Measurements from ENCODE around the gene AK9.

AK9 gene

DNA sequence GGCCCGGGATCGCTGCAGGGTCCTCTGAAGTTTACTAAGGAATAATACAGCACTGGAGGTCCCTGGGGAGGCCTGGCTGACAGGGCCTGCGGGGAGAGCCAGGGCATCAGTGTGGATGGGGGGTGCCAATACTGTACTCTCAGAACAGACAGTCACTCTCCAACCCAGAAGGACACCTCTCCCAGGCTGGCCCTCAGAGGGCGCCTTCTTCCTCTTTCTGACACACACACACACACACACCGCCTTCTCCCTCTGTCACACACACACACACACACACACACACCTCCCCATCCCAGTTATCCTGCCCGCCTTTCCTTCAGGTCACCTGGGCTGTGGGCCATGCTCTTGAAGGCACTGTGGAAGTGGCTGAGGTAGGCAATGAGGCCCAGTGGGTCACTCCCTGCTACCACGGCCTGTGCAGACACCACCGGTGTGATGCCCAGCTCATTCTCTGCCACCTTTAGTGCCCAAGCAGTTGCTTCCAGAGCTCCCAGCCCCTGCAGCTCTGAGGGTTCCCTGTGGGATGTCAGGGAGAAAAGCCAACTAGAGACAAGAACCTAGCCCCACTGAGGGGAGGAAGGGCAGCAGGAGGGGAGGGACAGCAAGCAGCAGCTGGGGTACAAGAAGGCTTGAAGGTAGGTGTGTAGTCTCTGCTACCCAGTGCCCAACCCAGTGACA lies 243.0 kb downstream of the AK9 start:
- peak; percentile 11; the same call in 2 of the 3 replicates for ATAC-seq
- TF ChIP-seq CSDC2 (CRISPR knock-in tag; IDR thresholded peaks at IDR 0.05), result no peak
- no peak for TF ChIP-seq ZFP30 (CRISPR knock-in tag; IDR thresholded peaks at IDR 0.05)
- no peak for TF ChIP-seq ZC3H10 (CRISPR knock-in tag; IDR thresholded peaks at IDR 0.05)
- TF ChIP-seq PPARA (CRISPR knock-in tag; IDR thresholded peaks at IDR 0.05; ENCODE audit: borderline replicate concordance), result no peak
- no peak for TF ChIP-seq ZNF70 (CRISPR knock-in tag; IDR thresholded peaks at IDR 0.05)
- no peak for TF ChIP-seq OSR1 (CRISPR knock-in tag; IDR thresholded peaks at IDR 0.05)
- no peak for TF ChIP-seq GLIS3 (CRISPR knock-in tag; IDR thresholded peaks at IDR 0.05)
- no peak for TF ChIP-seq ARNTL (CRISPR knock-in tag; IDR thresholded peaks at IDR 0.05; ENCODE audit: borderline replicate concordance, low read depth)
- TF ChIP-seq, protein P1, sequence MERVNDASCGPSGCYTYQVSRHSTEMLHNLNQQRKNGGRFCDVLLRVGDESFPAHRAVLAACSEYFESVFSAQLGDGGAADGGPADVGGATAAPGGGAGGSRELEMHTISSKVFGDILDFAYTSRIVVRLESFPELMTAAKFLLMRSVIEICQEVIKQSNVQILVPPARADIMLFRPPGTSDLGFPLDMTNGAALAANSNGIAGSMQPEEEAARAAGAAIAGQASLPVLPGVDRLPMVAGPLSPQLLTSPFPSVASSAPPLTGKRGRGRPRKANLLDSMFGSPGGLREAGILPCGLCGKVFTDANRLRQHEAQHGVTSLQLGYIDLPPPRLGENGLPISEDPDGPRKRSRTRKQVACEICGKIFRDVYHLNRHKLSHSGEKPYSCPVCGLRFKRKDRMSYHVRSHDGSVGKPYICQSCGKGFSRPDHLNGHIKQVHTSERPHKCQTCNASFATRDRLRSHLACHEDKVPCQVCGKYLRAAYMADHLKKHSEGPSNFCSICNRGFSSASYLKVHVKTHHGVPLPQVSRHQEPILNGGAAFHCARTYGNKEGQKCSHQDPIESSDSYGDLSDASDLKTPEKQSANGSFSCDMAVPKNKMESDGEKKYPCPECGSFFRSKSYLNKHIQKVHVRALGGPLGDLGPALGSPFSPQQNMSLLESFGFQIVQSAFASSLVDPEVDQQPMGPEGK (CRISPR knock-in tag; IDR thresholded peaks at IDR 0.05; ENCODE audit: borderline replicate concordance), result no peak
- no peak for TF ChIP-seq ZFP3 (CRISPR knock-in tag; IDR thresholded peaks at IDR 0.05)
- no peak for TF ChIP-seq TOX (CRISPR knock-in tag; IDR thresholded peaks at IDR 0.05; ENCODE audit: borderline replicate concordance)
- TF ChIP-seq ISL1 (CRISPR knock-in tag; IDR thresholded peaks at IDR 0.05), result no peak
- TF ChIP-seq, protein P2, sequence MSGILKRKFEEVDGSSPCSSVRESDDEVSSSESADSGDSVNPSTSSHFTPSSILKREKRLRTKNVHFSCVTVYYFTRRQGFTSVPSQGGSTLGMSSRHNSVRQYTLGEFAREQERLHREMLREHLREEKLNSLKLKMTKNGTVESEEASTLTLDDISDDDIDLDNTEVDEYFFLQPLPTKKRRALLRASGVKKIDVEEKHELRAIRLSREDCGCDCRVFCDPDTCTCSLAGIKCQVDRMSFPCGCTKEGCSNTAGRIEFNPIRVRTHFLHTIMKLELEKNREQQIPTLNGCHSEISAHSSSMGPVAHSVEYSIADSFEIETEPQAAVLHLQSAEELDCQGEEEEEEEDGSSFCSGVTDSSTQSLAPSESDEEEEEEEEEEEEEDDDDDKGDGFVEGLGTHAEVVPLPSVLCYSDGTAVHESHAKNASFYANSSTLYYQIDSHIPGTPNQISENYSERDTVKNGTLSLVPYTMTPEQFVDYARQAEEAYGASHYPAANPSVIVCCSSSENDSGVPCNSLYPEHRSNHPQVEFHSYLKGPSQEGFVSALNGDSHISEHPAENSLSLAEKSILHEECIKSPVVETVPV (CRISPR knock-in tag; IDR thresholded peaks at IDR 0.05), result no peak
- no peak for TF ChIP-seq RARB (CRISPR knock-in tag; IDR thresholded peaks at IDR 0.05)
- TF ChIP-seq, protein P3, sequence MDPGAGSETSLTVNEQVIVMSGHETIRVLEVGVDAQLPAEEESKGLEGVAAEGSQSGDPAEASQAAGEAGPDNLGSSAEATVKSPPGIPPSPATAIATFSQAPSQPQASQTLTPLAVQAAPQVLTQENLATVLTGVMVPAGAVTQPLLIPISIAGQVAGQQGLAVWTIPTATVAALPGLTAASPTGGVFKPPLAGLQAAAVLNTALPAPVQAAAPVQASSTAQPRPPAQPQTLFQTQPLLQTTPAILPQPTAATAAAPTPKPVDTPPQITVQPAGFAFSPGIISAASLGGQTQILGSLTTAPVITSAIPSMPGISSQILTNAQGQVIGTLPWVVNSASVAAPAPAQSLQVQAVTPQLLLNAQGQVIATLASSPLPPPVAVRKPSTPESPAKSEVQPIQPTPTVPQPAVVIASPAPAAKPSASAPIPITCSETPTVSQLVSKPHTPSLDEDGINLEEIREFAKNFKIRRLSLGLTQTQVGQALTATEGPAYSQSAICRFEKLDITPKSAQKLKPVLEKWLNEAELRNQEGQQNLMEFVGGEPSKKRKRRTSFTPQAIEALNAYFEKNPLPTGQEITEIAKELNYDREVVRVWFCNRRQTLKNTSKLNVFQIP (CRISPR knock-in tag; IDR thresholded peaks at IDR 0.05; ENCODE audit: borderline replicate concordance, low read depth), result no peak
- no peak for TF ChIP-seq ZNF8 (CRISPR knock-in tag; IDR thresholded peaks at IDR 0.05)
- TF ChIP-seq SNAI2 (CRISPR knock-in tag; IDR thresholded peaks at IDR 0.05), result no peak
- TF ChIP-seq, protein P4, sequence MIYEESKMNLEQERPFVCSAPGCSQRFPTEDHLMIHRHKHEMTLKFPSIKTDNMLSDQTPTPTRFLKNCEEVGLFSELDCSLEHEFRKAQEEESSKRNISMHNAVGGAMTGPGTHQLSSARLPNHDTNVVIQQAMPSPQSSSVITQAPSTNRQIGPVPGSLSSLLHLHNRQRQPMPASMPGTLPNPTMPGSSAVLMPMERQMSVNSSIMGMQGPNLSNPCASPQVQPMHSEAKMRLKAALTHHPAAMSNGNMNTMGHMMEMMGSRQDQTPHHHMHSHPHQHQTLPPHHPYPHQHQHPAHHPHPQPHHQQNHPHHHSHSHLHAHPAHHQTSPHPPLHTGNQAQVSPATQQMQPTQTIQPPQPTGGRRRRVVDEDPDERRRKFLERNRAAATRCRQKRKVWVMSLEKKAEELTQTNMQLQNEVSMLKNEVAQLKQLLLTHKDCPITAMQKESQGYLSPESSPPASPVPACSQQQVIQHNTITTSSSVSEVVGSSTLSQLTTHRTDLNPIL (CRISPR knock-in tag; IDR thresholded peaks at IDR 0.05; ENCODE audit: low read depth), result no peak
- TF ChIP-seq TCF4 (CRISPR knock-in tag; IDR thresholded peaks at IDR 0.05; ENCODE audit: borderline replicate concordance), result no peak
- no peak for TF ChIP-seq BACH2 (CRISPR knock-in tag; IDR thresholded peaks at IDR 0.05; ENCODE audit: borderline replicate concordance)

DNA sequence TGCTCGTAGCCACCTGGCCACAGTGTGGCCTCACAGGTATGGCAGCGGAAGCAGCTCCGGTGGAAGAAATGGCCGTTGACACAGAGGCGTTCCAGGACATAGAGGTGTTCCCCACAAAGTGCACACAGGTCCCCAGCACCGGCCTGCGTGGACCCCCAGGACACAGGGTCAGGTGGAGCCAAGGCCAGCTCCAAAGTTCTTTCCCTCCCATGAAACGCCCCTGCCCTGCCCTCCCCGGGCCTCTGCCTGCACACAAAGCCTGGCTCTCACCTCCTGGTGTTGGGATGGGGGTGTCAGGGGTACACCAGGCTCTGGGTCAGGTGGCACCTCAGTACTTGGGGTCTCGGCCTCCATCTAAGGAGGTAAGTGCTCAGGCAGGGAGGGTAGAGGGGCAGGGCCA lies 243.9 kb downstream of the AK9 start:
- TF ChIP-seq TCF4 (CRISPR knock-in tag; IDR thresholded peaks at IDR 0.05; ENCODE audit: borderline replicate concordance) (no peak), PPARA (CRISPR knock-in tag; IDR thresholded peaks at IDR 0.05; ENCODE audit: borderline replicate concordance) (no peak), ZNF8 (CRISPR knock-in tag; IDR thresholded peaks at IDR 0.05) (no peak), ZNF565 (CRISPR knock-in tag; conservative IDR thresholded peaks at IDR 0.05; ENCODE audit: low read depth) (no peak), ZC3H10 (CRISPR knock-in tag; IDR thresholded peaks at IDR 0.05) (no peak), SNAI2 (CRISPR knock-in tag; IDR thresholded peaks at IDR 0.05) (no peak), ESRRG (CRISPR knock-in tag; IDR thresholded peaks at IDR 0.05) (no peak), ISL1 (CRISPR knock-in tag; IDR thresholded peaks at IDR 0.05) (no peak), ARNTL (CRISPR knock-in tag; IDR thresholded peaks at IDR 0.05; ENCODE audit: borderline replicate concordance, low read depth) (no peak), CSDC2 (CRISPR knock-in tag; IDR thresholded peaks at IDR 0.05) (no peak), GLIS3 (CRISPR knock-in tag; IDR thresholded peaks at IDR 0.05) (no peak)
- TF ChIP-seq, protein P3 (CRISPR knock-in tag; IDR thresholded peaks at IDR 0.05; ENCODE audit: borderline replicate concordance, low read depth), result no peak
- no peak for ATAC-seq

DNA sequence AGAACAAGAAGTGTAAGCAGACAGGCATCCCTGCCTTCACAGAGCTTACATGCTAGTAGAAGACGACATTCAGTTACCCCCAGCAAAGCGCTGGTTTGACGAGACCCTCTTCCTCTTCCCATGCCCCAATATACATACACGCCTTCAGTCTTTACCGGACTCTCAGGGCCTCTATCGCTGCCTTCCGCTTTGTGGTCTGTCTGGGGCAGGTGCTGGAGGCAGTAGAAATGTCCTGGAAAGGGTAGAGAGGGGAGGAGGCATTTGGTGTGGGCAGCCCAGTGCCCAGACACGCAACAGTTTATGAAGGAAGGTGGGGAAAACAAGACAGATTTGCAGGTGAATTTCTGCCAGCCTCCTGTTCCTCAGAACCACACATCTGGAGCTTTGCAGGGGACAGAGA lies 244.5 kb downstream of the AK9 start:
- ATAC-seq, result no peak
- no peak for TF ChIP-seq BACH2 (CRISPR knock-in tag; IDR thresholded peaks at IDR 0.05; ENCODE audit: borderline replicate concordance)
- TF ChIP-seq ZC3H10 (CRISPR knock-in tag; IDR thresholded peaks at IDR 0.05), result no peak
- no peak for TF ChIP-seq TCF4 (CRISPR knock-in tag; IDR thresholded peaks at IDR 0.05; ENCODE audit: borderline replicate concordance)
- TF ChIP-seq, protein P1 (CRISPR knock-in tag; IDR thresholded peaks at IDR 0.05; ENCODE audit: borderline replicate concordance), result no peak
- no peak for TF ChIP-seq ZFP30 (CRISPR knock-in tag; IDR thresholded peaks at IDR 0.05)

Measured in SK-N-SH treated with all-trans-retinoic acid at 6 μM for 48 hours (cell line).